NCI-H2196 treated with DMSO at 0.1 percent for 48 hours (cell line): ENCODE measurements around the gene SH3RF1.
"Not testable (repeated sequence)": the region's sequence is repeated elsewhere in the genome, so short reads cannot be mapped to it uniquely, and the experiment has no call there.

ENCODE experiments used
- DNase-seq: peaks from one replicate; lab custom pipeline; 2025; ENCODE audit not compliant: unreplicated experiment; lab: John Stamatoyannopoulos, UW

Gene SH3RF1

DNA sequence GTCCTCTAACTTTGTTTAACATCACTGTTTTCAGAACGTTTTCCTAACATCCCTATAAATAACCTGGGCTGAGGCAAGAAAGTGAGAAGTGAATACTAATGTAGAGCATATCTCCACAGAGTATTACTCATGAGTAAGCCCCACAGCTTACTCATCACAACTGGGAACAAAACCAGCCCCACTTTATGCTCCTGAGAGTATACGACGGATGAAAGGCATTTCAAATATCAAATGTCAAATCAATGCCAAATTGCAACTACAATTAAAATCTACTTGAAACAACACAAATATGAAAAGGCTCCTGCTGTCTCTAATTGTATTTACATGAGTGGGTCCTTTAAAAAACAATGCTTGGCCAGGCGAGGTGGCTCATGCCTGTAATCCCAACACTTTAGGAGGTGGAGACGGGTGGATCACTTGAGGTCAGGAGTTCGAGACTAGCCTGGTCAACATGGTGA is 41.2 kb downstream of the SH3RF1 start:
- no peak for DNase-seq

DNA sequence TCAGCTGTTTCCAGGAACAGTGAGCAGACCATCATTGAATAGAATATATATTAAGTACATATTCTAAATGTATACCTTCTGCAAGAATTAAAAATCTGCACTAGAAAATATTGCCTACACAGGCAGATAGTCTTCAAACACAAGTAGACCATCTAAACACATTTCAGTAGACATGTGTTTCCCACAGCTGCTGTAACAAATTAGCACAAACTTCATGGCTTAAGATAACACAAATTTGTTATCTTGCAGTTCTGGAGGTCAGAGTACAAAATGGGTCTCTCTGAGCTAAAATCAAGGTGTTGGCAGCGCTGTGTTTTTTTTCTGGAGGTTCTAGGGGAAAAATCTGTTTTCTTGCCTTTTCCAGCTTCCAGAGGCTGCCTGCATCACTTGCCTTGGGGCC is 42.7 kb downstream of the SH3RF1 start:
- no peak for DNase-seq

DNA sequence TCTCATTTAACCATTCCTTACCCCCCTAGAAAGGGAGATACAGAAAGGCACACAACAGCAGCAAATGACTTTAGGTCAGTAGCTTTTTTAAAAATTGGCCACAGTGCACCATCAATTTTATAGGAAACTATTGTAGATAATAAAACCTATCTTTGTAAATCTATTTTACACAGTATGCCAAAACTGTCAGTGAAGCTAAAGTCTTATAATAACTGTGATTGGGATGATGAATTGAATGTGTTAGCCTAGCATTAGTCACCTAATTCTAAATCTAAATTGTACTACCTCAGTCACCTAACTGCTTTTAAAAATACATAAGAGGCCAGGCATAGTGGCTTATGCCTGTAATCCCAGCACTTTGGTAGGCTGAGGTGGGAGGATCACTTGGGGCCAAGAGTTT is 44.2 kb downstream of the SH3RF1 start:
- no peak for DNase-seq

DNA sequence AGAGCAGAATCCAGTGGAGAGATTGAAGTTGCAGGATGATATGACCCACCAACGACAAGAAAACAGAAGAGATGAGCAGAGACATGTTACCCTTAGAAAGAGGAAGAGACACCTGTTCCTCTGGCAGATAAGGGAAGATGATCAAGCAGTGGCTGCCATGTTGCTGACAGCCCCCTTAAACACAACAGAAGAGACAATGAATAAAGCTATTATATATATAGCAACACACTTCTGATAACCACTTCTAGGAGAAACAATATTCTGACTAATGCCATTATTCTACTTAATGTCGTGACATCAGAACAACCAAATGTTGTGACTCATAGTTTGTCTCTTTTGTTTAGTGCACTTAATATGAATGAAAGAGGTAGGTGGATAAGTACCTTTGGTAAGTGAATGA is 44.9 kb downstream of the SH3RF1 start:
- DNase-seq, result no peak

DNA sequence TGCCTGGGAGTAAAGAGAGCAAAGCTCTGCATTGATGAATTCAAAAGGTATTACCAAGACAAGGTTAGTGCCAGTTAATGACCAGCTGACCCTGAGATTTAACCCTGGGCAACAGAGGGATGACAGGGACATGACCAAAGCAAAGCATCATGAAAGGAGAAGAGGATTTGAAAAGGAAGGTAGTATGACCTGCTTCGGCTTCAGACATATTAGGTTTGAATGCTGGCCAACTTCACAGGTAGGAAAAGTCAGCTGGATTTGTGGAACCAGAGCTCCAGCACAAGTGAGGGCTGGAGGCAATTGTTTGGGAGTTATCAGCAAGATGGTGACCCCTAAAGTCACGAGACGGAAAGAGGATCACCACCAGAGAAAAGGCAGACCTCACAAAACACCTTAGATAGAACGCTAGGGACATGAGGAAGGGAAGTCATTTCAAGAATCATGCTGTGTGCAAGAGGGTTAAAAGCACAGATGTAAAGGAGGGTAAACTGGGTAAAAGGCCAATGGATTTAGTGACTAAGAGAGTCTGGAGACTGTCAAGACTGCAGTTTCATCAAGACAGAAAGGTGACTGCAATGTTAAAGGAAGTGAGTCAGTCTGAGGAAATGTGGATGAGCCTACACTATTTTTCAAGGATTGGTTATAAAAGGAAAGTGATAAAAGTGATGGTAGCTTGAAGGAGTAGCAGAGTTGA is 45.6 kb downstream of the SH3RF1 start:
- DNase-seq, result no peak

DNA sequence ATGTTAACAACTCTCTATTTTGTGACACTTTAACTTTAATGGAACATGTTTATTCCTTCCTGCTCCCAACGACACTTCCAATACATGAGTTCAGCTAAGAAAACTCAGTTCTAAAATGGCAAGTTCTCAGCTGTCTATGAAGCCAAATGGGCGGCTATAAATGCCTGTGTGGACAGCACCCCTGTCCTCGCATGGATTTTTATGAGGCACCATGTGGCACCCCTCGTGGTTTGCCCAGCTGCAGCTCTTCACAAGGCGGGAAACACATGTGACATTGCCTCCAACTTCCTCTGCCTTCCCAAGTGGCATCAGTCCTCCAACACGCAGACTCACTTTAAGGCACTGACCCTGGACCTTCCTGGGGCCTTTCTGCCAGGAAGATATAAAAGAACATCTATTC is 48.0 kb downstream of the SH3RF1 start:
- DNase-seq, result no peak

DNA sequence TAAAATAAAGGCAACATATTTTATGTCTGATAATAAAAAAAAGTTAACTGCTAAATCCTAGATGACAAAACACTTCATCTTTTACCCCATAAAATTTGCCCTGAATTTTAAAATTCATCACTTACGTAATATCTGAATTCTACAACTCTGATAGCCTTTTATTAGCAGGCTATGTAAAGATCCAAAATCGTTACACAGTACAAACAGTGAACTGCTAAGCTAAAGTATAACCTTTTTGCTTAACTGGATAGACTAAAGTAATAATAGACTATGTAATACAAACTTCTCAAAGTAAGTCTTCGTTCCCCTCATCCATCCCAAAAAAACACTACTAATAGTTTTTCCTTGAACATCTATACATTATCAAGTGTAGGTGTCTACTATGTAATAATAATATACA is 49.1 kb downstream of the SH3RF1 start:
- DNase-seq, result no peak

DNA sequence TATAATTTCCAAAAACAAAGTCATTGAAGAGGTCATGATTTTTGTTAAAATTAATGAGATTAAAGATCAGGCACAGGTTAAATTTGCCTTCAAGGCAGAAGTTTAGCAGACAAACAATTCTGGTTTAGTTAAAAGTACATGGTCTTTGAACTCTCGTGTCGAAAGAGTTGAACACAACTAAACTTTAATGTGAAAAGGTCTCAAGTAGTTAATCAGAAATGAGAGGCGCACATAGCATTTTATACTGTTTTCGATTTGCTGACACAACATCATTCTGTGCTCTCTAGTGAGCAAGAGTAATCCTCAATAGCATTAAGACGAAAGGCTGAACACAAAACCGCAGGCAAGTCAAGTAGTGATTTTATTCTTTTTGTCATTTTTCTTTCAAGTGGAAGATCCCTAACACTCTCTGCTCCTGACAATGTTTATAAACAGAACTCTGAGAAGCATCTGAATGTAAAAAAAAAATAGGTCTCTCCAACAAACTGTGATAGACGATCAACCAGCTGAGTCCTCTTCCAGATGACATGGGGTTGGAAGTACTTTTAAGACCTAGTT is 49.8 kb downstream of the SH3RF1 start:
- no peak for DNase-seq

DNA sequence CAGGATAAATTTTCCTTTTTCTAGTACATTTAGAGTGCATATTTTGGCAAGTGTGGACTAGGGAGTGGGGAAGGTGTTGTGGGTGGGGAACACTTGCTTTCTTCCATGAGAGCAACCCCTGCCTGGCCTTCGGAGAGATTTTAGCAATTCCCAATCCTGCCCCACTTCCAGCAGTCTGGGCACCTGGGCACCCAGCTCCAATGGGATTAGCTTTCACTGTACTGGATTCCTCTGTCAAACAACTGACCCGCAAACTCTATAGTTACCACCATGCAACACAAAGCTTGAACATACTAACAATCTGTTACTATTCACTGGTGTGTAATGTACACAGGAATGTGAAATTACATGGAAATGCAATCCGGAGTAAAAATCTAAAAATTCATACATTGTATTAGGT is 50.3 kb downstream of the SH3RF1 start:
- no peak for DNase-seq

DNA sequence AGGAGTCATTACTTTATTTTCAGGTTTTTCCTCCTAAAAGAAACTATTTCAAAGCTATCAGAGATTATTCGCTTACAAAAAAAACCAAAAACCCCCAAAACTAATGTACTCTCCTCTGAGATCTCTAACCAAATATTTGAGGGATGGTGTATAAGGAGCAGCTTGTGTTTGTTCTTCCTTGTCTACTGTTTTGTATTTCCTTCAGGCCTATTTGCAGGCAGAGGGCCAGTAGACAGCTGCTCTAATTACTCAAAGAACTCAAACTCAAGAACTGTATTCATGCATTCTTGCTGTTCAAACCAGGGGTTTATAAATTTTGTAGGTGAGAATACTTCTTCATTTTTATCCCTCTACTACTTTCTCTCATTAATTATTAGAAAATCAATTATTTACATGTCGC is 51.3 kb downstream of the SH3RF1 start:
- DNase-seq, result no peak

DNA sequence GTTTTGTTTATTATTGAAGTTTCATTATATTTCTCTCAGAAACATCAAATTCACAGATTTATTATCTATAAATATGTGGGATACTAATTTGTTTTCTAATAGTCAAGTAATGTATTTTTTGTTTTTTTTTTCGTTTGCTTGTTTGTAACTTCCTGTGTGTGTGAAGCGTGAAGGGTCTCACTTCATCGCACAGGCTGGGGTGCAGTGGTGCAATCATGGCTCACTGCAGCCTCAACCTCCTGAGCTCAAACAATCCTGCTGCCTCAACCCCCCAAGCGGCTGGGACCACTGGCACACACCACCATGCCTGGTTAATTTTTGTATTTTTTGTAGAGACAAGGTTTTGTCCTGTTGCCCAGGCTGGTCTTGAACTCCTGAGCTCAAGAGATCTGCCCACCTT is 55.1 kb downstream of the SH3RF1 start:
- DNase-seq, result no peak

DNA sequence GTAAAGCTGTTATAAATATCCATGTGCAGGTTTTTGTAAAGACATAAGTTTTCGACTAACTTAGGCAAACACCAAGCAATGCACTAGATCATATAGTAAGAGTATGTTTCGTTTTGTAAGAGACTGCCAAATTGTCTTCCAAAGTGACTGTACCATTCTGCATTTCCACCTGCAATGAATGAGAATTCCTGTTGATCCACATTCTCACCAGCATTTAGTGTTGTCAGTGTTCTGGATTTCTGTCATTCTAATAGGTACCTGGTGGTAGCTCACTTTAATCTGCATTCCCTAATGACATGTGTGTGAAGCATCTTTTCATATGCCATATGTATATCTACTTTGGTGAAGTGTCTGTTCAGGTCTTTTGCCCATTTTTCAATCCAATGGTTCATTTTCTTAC is 57.8 kb downstream of the SH3RF1 start:
- DNase-seq, result no peak

DNA sequence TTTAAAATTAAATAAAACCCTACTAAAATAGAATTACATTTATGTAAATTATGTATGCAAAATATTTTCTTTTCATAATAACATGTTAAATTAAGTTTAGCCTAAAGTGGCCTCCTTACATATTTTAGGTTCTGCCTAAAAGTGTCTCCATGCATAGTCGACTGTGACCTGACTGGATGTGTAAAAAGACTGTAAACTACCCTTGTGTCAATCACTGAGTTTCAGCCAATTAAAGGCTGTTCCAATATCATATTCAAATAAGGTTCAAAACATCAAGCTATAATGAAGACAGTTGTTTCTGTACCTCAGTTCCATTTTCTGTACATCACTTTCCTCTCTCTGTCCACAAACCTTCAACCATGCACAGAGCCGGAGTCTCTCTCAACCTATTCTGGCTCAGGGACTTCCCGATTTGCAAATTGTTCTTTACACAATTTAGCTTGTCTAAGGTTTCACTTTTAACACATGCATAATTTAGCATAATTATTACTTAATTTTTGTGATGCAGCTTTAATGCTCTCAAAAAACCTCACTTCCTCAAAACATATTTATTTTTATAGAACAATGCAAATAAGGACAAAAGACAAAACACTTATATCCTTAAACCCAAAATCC is 60.1 kb downstream of the SH3RF1 start:
- DNase-seq, result no peak

DNA sequence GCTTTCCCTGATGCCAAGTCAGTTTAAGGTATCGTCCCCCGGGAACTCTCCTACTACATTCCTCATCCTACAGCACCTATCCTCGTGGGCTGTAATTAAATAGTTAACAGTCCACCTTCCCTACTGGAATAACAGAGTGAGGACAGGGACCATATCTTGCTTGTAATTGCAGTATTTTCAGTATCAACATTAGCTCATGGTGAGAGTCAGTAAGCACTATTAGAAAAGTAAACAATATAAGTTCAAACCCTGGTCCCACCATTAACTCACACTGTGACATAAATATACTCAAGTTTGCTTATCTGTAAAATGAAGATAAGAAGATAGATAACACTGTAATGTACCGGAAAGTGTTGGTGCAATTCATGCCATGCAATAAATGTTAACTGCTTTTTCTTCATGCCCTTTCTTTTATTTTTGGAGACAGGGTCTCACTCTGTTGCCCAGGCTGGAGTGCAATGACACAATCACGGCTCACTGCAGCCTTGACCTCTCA is 61.3 kb downstream of the SH3RF1 start:
- no peak for DNase-seq

DNA sequence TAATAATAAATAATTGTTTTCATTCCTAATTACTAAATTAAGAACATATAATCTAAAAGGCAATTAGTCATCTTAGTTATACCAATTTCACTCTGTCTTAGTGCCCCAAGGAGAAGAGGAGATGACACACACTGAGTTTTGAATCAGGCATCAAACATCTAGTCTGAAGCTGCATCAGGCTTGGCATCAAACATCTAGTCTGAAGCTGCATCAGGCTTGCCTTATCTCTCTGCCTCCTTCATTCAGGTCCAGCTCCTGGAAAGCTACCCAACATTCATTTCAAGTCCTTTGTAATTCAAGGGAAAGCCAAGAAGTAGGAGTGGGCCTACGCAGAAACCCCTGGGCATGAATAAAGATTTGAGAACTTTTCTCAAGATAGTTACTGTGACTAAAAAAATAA is 62.2 kb downstream of the SH3RF1 start:
- no peak for DNase-seq

DNA sequence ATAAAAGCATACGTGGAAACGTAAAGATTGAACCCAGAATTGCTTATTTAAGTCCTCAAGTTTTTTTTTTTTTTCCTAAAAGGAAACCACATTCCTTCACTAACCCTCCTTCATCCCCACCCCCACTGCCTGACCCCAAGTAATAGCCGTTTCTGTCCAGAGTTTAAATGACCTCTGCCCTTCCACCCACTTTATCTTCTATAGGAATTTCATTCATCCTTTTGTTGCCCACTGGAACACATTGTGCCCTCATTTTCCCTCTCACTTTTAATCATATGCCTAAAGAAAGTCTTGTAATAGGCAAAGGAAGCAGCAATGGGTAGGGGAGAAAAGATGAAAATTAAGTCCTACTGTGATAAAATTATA is 62.7 kb downstream of the SH3RF1 start:
- no peak for DNase-seq

DNA sequence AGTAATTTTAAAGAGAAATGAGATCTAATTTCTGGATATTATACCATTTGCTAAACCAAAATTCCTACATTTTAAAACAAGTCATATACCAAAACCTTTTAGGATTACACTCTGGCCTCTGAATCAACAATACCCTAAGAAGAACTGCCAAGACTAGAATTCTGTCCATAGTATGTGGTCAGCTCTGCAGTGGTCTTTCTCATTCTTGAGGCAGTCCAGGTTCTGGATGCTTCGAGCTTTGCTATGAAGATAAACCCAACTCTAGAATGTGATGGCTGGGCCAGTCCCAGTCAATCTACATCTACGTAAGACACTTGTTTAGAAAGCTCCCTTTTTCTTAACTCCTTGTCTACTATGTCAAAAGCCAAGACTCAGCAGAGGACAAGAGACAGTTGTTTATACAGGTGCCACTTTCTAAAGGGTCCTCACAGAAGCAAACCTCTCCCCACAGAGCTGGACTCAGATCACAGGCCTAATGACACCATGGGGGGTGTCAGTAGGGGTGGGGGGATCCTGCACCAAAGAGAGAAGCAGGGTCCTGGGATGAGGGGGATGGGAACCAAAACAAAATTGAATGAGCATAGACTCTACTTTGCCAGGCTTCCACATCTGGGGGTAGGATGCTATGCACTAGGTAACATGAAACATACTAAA is 63.2 kb downstream of the SH3RF1 start:
- no peak for DNase-seq

DNA sequence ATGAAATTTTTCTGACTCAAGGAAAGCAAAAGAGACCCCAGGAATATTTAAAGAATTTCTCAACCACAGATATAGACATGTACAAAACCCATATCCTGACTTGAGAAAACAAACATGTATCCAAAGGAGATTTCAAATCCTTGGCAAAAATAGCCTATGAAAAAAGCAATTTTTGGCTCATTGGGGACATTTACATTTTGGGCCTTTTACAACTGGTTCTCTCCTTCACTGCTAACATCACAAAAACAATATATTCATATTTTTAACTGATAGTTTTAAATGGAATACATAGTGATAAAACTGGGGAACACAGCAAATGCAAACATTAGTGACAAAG is 65.0 kb downstream of the SH3RF1 start:
- DNase-seq, result no peak

DNA sequence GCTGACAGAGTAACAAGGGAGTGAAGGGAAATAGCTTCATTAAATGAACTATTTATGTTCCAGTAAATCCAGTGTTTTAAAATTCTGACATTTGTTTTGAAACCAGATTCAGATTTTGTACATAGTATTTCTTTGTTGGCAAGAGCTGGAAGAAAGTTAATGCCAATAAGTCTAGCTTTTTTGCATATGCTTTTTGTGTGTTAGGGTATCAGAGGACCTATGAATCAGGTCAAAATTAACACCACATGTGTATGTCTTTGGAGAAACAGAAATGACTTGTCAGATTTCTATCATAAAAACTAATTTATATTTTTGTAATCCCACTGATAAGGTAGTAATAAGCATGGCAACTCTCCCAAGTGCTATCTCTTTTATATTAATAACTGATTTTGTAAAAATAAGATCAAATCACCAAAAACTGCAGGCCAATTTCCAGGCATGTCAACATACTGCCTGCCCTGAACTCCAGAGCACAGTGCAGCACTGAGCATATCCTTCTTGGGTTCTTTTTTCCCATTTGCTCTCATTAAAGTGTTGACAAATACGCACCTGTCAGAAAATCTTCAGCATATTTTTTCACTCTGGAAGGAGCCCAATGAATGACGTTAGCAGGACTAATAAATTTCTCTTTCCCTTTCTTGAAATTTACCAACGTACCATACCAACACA is 65.5 kb downstream of the SH3RF1 start:
- DNase-seq, result no peak

DNA sequence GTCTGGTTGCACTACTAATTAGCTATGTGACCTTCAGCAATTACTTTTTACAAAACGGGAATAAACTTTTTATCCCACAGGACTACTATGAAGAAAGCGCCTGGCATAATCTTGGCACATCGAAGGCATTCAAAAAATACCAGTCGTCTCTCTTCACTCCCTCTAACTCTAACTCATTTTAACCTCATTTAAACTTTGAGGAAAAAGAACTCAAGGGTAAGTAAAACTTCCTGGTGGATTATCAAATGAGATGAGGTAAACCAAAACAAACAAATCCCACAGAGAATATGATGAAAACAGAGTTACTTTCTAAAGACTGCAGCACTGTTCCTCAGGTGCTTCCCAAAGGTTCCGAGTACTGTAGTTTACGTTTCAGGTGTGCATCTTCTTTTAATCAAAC is 66.9 kb downstream of the SH3RF1 start:
- DNase-seq, result no peak

DNA sequence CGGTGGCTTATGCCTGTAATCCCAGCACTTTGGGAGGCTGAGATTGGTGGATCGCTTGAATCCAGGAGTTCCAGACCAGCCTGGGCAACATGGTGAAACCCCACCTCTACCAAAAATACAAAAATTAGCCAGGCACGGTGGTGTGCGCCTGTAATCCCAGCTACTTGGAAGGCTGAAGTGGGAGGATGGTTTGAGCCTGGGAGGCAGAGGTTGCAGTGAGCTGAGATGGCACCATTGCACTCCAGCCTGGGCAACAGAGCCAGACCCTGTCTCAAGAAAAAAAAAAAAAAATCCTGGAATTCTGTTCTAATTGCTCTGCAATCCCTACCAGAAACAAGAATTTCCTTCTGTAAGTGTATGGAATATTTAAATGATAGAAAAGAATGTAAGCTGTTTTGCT is 67.5 kb downstream of the SH3RF1 start:
- DNase-seq, result not testable (repeated sequence)

DNA sequence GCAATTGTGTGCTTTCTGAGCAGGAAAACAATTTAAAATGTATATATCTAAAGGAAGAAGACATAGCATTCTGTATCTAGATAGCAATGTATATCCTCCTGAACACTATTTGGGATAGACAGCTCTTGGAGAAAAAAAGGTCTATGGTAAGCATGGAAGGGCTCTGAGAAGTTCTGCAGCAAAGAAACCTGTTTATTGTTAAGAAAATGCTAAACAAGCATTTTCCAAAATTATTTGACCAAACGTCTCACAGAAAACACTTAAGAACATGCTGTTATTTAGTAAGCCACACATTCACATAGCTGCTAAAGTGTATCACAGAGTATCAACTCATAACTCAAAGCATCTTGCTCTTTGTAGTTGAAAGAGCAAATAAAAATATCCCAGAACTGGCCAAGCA is 67.9 kb downstream of the SH3RF1 start:
- no peak for DNase-seq
